GM15510 (cell line): ENCODE data around the gene OR2Z1.

Experiments used
- POLR2A ChIP-seq: IDR thresholded peaks from 3 replicates; pipeline ENCODE4 v1.6.1; 2011; ENCODE audit warnings: borderline replicate concordance; ENCODE audit not compliant: insufficient read length; ENCODE audit errors: extremely low read depth

The OR2Z1 gene, protein sequence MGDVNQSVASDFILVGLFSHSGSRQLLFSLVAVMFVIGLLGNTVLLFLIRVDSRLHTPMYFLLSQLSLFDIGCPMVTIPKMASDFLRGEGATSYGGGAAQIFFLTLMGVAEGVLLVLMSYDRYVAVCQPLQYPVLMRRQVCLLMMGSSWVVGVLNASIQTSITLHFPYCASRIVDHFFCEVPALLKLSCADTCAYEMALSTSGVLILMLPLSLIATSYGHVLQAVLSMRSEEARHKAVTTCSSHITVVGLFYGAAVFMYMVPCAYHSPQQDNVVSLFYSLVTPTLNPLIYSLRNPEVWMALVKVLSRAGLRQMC

DNA sequence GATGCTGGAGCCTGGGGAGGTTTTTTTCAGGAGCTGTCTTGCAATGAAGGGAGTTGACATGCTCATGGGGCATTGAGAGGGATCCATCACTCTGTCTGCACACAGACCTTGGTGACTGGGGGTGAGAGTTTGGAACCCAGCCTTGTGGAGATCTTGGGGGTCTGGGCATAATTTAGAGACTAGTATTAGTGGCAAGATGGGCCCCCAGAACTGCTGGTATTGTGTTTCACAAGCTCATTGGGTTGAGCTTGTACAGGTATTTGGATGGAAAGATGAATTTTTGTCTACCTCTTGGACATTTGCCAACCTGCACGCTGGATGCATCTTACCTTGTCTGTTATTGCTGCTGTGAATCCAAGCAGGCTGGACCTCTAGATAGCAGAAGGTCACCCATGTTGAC is at the start of gene OR2Z1:
Gene OR2Z1 (plus strand): TSS at position 301 of the 400 bp plus-strand sequence. CDS start 9,395 bp downstream, outside the sequence.
- TF ChIP-seq POLR2A, result no peak

DNA sequence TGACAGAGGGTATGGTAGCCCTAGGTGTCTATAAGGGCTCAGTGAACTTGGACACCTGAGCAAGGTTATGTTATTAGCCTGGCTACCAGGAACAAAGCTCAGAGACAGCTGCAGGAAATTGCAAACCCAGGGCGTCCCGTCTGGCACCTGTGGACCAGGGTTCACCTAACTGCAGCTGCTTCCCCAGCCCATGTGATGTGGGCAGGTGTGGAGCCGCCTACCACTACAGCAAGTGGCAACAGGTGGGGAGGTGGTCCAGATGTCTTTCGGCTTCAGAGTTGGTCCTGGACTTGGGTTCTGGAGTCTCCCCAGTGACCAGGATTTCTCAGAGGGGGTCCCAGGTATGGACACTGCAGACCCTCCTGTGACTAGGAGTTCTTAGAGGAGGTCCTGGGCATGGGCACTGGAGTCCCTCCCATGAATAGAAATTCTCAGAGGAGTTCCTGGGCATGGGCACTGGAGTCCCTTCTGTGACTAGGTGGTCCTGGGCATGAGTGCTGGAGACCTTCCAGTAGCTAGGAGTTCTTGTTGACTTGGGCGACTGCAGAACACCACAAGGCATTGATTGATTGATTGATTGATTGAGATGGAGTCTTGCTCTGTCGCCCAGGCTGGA is 48.0 kb upstream of the OR2Z1 start:
- TF ChIP-seq POLR2A, result no peak

DNA sequence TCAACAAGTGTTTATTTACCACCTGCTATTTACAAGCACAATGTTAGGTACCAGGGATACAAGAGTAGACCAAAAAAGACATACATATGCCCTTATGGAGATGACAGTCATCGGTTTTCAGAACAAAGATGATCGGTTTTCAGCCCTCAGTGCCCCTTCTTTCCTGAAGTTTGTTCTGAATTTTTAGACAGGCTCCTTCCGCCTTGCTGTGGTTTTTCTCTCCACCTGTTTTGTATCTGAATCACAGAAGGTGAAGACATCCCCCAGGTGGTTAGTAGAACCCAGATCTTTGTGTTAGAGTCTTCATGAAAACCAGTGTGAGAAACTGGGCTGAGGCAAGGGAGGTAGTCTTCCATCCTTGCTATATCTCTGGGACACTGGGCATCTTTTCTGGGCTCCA is 46.4 kb upstream of the OR2Z1 start:
- no peak for TF ChIP-seq POLR2A

DNA sequence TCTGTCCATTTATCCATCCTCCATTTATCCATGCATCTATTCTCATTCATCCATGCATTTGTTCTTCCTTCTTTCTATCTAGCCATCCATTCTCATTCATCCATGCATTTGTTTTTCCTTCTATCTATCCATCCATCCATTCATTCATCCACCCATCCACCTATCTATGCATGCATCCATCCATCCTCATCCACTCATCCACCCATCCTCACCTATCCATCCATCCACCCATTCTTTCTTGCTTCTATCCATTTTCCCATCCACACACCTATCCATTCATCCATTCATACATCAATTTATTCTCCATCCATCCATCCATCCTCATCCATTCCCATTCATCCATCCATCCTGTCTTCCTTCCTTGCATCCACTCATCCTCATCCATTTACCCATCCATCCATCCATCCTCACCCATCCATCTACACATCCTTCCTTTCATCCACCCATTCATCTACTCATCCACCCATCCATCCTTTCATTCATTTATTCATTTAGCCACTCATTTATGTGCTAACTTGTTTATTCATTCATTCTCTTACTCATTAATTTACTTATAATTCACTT is 43.1 kb upstream of the OR2Z1 start:
- no peak for TF ChIP-seq POLR2A

DNA sequence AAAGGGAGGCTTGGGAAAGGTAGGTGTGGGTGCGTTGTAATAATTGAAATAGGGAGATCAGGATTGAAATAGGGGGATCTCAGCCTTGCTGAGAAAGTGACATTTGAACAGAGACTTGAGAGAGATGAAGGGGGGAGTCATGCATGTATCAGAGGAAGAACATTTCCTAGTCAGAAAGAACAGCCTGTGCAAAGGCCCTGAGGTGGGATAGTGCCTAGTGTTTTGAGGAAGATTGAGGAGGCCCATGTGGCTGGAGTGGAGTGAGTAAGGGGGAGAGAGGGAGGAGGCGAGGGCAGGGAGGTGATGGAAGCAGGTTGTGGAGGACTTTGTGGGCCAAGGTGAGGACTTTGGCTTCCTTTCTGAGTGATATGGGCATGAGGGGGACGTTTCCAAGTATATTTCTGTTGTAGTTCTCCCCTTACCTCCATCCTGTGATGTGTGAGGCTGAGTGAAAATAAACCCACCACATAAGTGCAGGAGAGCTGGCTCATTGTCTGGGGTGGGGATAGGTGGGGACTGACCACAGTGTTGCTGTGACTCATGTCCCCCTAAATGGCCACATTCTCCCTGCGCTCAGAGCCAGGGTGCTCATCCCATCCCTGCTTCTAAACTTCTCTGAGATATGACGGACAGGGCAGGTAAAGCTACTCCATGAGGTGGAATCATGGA is 40.6 kb upstream of the OR2Z1 start:
- TF ChIP-seq POLR2A, result no peak

DNA sequence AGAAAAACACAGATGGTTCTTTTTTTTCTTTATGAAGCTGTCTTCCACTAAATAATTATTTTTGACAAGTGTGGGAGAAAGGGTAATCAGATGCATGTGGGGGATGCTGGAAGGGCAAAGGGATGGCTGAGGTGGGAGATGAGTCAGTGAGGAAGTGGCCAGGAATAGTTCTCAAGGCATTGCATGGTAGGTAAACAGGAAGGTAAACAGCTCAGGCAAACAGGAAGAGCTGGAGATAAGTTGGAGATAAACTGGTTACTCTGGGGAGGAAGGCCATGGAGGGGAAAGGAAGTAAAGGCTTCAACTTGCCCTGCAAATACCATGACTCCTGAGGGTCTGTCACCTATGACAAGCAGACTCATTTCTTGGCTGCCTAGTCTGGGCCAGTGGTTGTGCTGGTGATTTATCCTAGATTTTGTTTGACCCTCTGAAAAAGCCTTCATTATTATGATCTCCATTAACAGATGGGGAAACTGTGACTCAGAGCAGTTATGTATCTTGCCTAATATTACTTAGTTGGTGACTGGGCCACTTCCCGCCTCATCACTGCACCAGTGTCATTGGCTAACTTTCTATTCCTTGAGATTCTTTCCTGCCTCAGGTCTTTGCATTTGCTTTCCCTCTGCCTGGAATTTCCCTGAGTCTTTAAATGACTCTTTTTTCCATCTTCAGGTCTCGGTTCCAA is 39.9 kb upstream of the OR2Z1 start:
- TF ChIP-seq POLR2A, result no peak

DNA sequence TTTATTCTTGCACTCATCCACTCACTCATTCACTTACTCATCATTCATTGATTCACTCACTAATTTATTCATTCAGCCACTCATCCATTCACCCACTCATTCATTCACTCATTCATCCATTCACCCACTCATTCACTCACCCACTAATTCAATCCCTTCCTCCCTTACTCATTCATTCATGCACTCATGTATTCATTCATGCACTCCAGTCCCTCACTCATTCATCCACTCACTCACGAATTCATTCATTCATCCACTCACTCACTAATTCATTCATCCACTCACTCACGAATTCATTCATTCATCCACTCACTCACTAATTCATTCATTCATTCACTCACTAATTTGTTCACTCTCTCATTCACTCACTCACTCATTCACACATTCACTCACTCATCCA is 39.0 kb upstream of the OR2Z1 start:
- no peak for TF ChIP-seq POLR2A

DNA sequence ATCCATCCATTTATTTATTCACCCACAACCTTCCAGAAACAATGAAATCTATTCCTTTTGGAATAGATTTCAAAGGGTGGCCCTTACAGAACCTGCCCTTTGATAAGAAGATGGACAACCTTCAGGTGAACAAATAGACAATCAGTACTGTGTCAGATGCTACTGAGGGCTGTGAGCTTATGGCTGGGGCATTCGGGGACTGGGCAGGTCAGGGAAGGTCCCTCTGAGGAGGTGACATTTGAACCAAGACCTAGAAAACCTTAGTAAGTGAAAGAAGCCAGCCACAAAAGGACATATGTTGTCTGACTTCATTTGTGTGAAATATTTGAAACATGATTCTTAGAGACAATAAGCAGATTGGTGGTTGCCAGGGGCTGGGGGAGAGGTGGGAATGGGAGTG is 38.5 kb upstream of the OR2Z1 start:
- TF ChIP-seq POLR2A, result no peak

DNA sequence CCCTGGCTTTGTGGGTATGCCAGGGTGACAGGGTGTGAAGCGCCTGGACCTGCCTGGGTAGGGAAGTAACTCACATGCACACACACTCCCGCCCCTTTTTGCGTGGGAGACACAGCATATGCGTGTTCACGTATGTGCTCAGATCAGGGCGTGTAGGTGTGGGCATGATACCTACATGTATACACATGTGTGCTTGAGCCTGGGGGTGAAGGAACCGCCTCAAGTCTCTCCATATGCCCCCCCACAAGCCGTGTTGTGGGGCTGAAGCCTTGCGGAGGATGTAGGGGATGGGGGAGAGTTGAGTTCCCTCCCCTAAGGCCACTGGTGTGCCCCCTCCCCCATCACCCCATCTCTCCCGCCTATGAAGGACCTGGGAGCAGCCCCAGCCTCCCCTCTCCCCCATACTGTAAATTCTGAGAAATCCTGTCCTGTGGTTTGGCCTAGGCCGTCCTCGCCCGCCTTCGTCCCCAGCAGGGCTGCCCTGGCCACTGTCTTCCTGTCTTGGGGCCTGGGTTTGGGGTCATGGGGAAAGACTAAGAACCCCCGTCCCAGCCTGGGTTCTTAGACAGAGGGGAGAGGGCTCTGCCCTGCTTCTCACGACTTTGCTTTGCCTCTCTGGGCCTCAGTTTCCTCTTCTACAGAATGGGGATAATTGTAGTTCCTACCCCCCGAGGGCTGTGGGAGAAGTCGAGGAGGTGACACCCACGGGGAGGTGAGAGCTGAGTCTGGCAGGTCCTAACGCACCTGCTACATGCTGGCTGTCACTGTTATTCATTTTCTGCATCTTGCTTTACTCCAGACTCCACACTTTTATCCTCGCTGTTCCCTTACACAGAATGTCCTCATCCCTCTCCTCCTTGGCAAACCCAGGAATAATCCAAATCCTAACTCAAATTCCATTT is 37.2 kb upstream of the OR2Z1 start:
- no peak for TF ChIP-seq POLR2A

DNA sequence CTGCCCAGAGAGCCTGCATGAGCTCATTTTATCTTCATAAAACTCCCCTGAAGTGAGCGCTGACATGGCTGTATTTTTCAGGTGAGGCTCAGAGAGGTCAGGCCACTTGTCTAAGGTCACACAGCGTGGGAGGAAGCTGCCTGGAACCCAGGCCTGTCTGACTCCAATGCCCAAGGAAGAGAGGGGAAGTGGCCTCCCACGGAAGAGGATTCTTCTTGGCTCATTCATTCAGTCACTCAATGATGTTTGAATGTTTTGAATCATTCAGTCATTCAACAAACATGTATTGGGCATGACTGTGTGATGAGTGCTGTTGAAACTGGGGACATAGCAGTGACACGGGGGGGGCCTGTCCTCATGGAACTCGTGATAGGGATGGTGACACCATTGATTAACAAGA is 34.9 kb upstream of the OR2Z1 start:
- TF ChIP-seq POLR2A, result no peak

DNA sequence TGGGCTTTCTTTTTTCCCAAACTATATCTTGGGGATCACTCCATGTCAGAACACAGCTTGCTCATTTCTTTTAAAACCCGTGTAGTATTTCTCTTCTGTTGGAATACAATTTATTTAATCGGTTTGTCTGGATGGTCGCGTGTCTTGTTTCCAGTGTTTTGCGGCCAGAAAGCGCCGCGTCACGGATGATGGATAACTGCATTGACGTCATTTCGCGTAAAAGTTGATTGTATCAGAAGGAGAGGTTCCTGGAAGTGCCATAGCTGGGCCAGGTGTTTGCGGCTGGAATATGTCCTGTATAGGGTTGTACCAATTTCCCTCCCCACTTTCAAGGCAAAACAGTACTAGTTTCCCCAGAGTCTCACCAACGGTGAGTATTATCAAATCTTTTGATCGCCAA is 32.5 kb upstream of the OR2Z1 start:
- TF ChIP-seq POLR2A, result no peak

DNA sequence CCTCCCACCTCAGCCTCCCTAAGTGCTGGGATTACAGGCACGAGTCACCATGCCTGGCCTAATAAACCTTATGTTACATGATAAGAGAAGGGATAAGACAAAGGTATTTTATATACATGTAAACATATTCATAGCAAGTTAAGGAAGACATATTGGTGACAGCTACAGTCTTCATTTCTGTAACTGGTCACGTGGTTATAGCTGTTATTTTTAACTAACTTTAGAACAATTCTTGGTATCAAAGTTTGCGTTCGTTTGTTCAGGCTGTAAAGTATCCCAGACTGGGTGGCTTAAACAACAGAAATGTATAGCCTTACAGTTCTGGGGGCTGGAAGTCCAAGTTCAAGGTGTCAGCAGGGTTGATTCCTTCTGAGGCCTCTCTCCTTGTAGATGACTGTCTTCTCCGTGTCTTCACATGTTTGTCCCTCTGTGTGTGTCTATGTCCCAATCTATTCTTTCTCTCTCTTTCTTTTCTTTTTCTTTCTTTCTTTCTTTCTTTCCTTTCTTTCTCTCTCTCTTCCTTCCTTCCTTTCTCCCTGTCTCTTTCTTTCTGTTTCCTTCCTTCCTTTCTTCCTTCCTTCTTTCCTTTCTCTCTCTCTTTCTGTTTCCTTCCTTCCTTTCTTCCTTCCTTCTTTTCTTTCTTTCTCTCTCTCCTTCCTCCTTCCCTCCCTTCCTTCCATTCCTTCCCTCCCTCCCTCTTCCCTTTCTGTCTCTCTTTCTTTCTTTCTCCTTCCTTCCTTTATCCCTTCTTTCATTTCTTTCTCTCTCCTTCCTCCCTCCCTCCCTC is 30.5 kb upstream of the OR2Z1 start:
- no peak for TF ChIP-seq POLR2A

DNA sequence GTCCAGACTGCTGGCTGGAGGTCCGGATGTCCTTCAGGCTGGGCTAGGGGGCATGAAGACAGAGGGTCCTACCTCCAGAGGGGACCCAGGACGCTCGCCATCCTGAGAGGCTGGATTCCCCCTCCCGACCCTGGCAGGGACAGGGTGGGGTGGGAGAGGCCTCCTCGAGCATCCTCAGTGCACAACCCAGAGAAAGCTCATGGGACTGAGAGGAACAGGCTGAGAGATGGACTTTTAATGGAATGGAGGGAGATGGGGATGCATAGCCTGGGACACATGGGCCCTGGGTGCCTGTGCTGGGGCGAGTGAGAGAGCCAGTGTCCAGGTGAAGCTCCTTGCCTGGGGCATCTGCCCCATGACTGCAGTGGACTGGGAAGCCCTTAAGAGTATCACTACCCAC is 25.9 kb upstream of the OR2Z1 start:
- no peak for TF ChIP-seq POLR2A
